Liver (tissue), 2 donors: ENCODE results near the gene GABARAP.

Source experiments
- REST ChIP-seq: IDR thresholded peaks from 2 replicates; pipeline ENCODE4 v1.6.1; 2016; ENCODE audit warnings: antibody characterized with exemption, mild to moderate bottlenecking
- YY1 ChIP-seq: IDR thresholded peaks from 2 replicates; pipeline ENCODE4 v1.6.1; 2016; ENCODE audit warnings: antibody characterized with exemption, mild to moderate bottlenecking
- TF ChIP-seq, protein P1 (sequence below): fragments of 150-350 bp; IDR thresholded peaks from 2 replicates; pipeline ENCODE4 v1.5.1; 2017; ENCODE audit warnings: improper control_type of control experiment, low read depth, low read length; ENCODE audit not compliant: missing input control
- donor health status: healthy.

GRCh38 chr17:7196651-7197401, 45.4 kb downstream of the GABARAP start:
- no peak for TF ChIP-seq YY1
- TF ChIP-seq, protein P1, sequence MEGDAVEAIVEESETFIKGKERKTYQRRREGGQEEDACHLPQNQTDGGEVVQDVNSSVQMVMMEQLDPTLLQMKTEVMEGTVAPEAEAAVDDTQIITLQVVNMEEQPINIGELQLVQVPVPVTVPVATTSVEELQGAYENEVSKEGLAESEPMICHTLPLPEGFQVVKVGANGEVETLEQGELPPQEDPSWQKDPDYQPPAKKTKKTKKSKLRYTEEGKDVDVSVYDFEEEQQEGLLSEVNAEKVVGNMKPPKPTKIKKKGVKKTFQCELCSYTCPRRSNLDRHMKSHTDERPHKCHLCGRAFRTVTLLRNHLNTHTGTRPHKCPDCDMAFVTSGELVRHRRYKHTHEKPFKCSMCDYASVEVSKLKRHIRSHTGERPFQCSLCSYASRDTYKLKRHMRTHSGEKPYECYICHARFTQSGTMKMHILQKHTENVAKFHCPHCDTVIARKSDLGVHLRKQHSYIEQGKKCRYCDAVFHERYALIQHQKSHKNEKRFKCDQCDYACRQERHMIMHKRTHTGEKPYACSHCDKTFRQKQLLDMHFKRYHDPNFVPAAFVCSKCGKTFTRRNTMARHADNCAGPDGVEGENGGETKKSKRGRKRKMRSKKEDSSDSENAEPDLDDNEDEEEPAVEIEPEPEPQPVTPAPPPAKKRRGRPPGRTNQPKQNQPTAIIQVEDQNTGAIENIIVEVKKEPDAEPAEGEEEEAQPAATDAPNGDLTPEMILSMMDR, result no peak
- TF ChIP-seq REST, result no peak
